SK-N-SH treated with all-trans-retinoic acid at 6 μM for 48 hours (cell line): Measurements from ENCODE around the gene LCN6.

Experiments
- ATAC-seq: fragments of 200-7000 bp; cut with Tn5 transposase; 3 replicates; pipeline ENCODE4 v1.9.1; 2020; ENCODE audit warnings: mild to moderate bottlenecking, moderate library complexity
- ARNTL ChIP-seq: fragments of 450-650 bp; formaldehyde crosslinking; IDR thresholded peaks from 2 replicates; pipeline ENCODE4 v1.5.0; 2020; ENCODE audit warnings: low read depth, mild to moderate bottlenecking, moderate library complexity, borderline replicate concordance
- ESRRG ChIP-seq: fragments of 250-450 bp; sonication (Bioruptor Pico); IDR thresholded peaks from 2 replicates; pipeline ENCODE4 v1.6.1; 2021; ENCODE audit warnings: mild to moderate bottlenecking
- GLIS3 ChIP-seq: fragments of 250-450 bp; sonication (Bioruptor Pico); IDR thresholded peaks from 2 replicates; pipeline ENCODE4 v1.5.0; 2020; ENCODE audit warnings: mild to moderate bottlenecking, moderate library complexity
- ISL1 ChIP-seq: fragments of 250-450 bp; sonication (Bioruptor Pico); IDR thresholded peaks from 2 replicates; pipeline ENCODE4 v2.1.2; 2022; ENCODE audit warnings: mild to moderate bottlenecking, moderate library complexity
- OSR1 ChIP-seq: fragments of 250-450 bp; sonication (Bioruptor Pico); IDR thresholded peaks from 2 replicates; pipeline ENCODE4 v1.8.0; 2022; ENCODE audit warnings: moderate library complexity, mild to moderate bottlenecking, inconsistent platforms
- PPARA ChIP-seq: fragments of 250-450 bp; sonication (Bioruptor Pico); IDR thresholded peaks from 2 replicates; pipeline ENCODE4 v1.5.0; 2020; ENCODE audit warnings: mild to moderate bottlenecking, borderline replicate concordance
- RARB ChIP-seq: fragments of 250-450 bp; sonication (Bioruptor Pico); IDR thresholded peaks from 2 replicates; pipeline ENCODE4 v1.8.0; 2021; ENCODE audit warnings: mild to moderate bottlenecking, moderate library complexity
- SNAI2 ChIP-seq: fragments of 250-450 bp; sonication (Bioruptor Pico); IDR thresholded peaks from 2 replicates; pipeline ENCODE4 v1.5.0; 2020; ENCODE audit warnings: mild to moderate bottlenecking, moderate library complexity
- TCF4 ChIP-seq: fragments of 250-450 bp; sonication (Bioruptor Pico); IDR thresholded peaks from 2 replicates; pipeline ENCODE4 v1.8.0; 2021; ENCODE audit warnings: mild to moderate bottlenecking, moderate library complexity, borderline replicate concordance
- TOX ChIP-seq: fragments of 250-450 bp; sonication (Bioruptor Pico); IDR thresholded peaks from 2 replicates; pipeline ENCODE4 v1.8.0; 2021; ENCODE audit warnings: mild to moderate bottlenecking, moderate library complexity, borderline replicate concordance
- ZFP3 ChIP-seq: fragments of 250-450 bp; sonication (Bioruptor Pico); IDR thresholded peaks from 2 replicates; pipeline ENCODE4 v1.5.0; 2020; ENCODE audit warnings: mild to moderate bottlenecking, moderate library complexity
- ZFP30 ChIP-seq: fragments of 450-650 bp; formaldehyde crosslinking; IDR thresholded peaks from 2 replicates; pipeline ENCODE4 v1.5.0; 2022; ENCODE audit warnings: mild to moderate bottlenecking, moderate library complexity
- ZNF565 ChIP-seq: fragments of 450-650 bp; formaldehyde crosslinking; conservative IDR thresholded peaks from 2 replicates; pipeline ENCODE4 v1.5.0; 2020; ENCODE audit warnings: low read depth, mild to moderate bottlenecking, moderate library complexity
- ZNF70 ChIP-seq: fragments of 450-650 bp; formaldehyde crosslinking; IDR thresholded peaks from 2 replicates; pipeline ENCODE4 v1.5.0; 2020; ENCODE audit warnings: mild to moderate bottlenecking, moderate library complexity
- ZNF8 ChIP-seq: fragments of 450-650 bp; formaldehyde crosslinking; IDR thresholded peaks from 2 replicates; pipeline ENCODE4 v1.5.0; 2020; ENCODE audit warnings: mild to moderate bottlenecking, moderate library complexity
- TF ChIP-seq, protein P1 (sequence below): fragments of 250-450 bp; sonication (Bioruptor Pico); IDR thresholded peaks from 2 replicates; pipeline ENCODE4 v1.8.0; 2020; ENCODE audit warnings: mild to moderate bottlenecking, moderate library complexity, borderline replicate concordance
- TF ChIP-seq, protein P2 (sequence below): fragments of 250-450 bp; sonication (Bioruptor Pico); IDR thresholded peaks from 2 replicates; pipeline ENCODE4 v1.5.0; 2020; ENCODE audit warnings: mild to moderate bottlenecking, moderate library complexity
- TF ChIP-seq, protein P3 (sequence below): fragments of 250-450 bp; sonication (Bioruptor Pico); IDR thresholded peaks from 2 replicates; pipeline ENCODE4 v1.8.0; 2021; ENCODE audit warnings: low read depth, mild to moderate bottlenecking, moderate library complexity, borderline replicate concordance
- TF ChIP-seq, protein P4 (sequence below): fragments of 250-450 bp; sonication (Bioruptor Pico); IDR thresholded peaks from 2 replicates; pipeline ENCODE4 v1.5.1; 2021; ENCODE audit warnings: mild to moderate bottlenecking, moderate library complexity
- TF ChIP-seq, protein P5 (sequence below): fragments of 250-450 bp; sonication (Bioruptor Pico); IDR thresholded peaks from 2 replicates; pipeline ENCODE4 v1.5.1; 2020; ENCODE audit warnings: low read depth, mild to moderate bottlenecking, moderate library complexity

The LCN6 gene

GRCh38 chr9:136760424-136760823, 12.1 kb upstream of the LCN6 start:
- ATAC-seq, result peak; percentile 12

GRCh38 chr9:136759436-136760325, 11.4 kb upstream of the LCN6 start:
- TF ChIP-seq ZFP3 (CRISPR knock-in tag), result no peak
- TF ChIP-seq, protein P1, sequence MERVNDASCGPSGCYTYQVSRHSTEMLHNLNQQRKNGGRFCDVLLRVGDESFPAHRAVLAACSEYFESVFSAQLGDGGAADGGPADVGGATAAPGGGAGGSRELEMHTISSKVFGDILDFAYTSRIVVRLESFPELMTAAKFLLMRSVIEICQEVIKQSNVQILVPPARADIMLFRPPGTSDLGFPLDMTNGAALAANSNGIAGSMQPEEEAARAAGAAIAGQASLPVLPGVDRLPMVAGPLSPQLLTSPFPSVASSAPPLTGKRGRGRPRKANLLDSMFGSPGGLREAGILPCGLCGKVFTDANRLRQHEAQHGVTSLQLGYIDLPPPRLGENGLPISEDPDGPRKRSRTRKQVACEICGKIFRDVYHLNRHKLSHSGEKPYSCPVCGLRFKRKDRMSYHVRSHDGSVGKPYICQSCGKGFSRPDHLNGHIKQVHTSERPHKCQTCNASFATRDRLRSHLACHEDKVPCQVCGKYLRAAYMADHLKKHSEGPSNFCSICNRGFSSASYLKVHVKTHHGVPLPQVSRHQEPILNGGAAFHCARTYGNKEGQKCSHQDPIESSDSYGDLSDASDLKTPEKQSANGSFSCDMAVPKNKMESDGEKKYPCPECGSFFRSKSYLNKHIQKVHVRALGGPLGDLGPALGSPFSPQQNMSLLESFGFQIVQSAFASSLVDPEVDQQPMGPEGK, result no peak
- TF ChIP-seq ZNF8 (CRISPR knock-in tag), result no peak
- TF ChIP-seq TCF4 (CRISPR knock-in tag), result no peak
- TF ChIP-seq PPARA (CRISPR knock-in tag), result no peak
- TF ChIP-seq RARB (CRISPR knock-in tag), result no peak
- TF ChIP-seq GLIS3 (CRISPR knock-in tag), result no peak
- TF ChIP-seq, protein P2, sequence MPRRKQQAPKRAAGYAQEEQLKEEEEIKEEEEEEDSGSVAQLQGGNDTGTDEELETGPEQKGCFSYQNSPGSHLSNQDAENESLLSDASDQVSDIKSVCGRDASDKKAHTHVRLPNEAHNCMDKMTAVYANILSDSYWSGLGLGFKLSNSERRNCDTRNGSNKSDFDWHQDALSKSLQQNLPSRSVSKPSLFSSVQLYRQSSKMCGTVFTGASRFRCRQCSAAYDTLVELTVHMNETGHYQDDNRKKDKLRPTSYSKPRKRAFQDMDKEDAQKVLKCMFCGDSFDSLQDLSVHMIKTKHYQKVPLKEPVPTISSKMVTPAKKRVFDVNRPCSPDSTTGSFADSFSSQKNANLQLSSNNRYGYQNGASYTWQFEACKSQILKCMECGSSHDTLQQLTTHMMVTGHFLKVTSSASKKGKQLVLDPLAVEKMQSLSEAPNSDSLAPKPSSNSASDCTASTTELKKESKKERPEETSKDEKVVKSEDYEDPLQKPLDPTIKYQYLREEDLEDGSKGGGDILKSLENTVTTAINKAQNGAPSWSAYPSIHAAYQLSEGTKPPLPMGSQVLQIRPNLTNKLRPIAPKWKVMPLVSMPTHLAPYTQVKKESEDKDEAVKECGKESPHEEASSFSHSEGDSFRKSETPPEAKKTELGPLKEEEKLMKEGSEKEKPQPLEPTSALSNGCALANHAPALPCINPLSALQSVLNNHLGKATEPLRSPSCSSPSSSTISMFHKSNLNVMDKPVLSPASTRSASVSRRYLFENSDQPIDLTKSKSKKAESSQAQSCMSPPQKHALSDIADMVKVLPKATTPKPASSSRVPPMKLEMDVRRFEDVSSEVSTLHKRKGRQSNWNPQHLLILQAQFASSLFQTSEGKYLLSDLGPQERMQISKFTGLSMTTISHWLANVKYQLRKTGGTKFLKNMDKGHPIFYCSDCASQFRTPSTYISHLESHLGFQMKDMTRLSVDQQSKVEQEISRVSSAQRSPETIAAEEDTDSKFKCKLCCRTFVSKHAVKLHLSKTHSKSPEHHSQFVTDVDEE, result no peak
- TF ChIP-seq, protein P3, sequence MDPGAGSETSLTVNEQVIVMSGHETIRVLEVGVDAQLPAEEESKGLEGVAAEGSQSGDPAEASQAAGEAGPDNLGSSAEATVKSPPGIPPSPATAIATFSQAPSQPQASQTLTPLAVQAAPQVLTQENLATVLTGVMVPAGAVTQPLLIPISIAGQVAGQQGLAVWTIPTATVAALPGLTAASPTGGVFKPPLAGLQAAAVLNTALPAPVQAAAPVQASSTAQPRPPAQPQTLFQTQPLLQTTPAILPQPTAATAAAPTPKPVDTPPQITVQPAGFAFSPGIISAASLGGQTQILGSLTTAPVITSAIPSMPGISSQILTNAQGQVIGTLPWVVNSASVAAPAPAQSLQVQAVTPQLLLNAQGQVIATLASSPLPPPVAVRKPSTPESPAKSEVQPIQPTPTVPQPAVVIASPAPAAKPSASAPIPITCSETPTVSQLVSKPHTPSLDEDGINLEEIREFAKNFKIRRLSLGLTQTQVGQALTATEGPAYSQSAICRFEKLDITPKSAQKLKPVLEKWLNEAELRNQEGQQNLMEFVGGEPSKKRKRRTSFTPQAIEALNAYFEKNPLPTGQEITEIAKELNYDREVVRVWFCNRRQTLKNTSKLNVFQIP (CRISPR knock-in tag), result no peak
- no peak for TF ChIP-seq SNAI2 (CRISPR knock-in tag)
- no peak for TF ChIP-seq ZFP30 (CRISPR knock-in tag)
- TF ChIP-seq, protein P4, sequence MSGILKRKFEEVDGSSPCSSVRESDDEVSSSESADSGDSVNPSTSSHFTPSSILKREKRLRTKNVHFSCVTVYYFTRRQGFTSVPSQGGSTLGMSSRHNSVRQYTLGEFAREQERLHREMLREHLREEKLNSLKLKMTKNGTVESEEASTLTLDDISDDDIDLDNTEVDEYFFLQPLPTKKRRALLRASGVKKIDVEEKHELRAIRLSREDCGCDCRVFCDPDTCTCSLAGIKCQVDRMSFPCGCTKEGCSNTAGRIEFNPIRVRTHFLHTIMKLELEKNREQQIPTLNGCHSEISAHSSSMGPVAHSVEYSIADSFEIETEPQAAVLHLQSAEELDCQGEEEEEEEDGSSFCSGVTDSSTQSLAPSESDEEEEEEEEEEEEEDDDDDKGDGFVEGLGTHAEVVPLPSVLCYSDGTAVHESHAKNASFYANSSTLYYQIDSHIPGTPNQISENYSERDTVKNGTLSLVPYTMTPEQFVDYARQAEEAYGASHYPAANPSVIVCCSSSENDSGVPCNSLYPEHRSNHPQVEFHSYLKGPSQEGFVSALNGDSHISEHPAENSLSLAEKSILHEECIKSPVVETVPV (CRISPR knock-in tag), result no peak
- TF ChIP-seq ESRRG, result no peak
- no peak for TF ChIP-seq OSR1 (CRISPR knock-in tag)
- no peak for TF ChIP-seq TOX
- ATAC-seq, result no peak

More at GRCh38 chr9:136760424-136760823, 12.1 kb upstream of the LCN6 start:
- TF ChIP-seq PPARA (CRISPR knock-in tag) (no peak), OSR1 (CRISPR knock-in tag) (no peak), TOX (no peak), ARNTL (CRISPR knock-in tag) (no peak), ZFP30 (CRISPR knock-in tag) (no peak), GLIS3 (CRISPR knock-in tag) (no peak), ZNF565 (CRISPR knock-in tag) (no peak), ZNF70 (CRISPR knock-in tag) (no peak), TCF4 (CRISPR knock-in tag) (no peak), ISL1 (CRISPR knock-in tag) (no peak), SNAI2 (CRISPR knock-in tag) (no peak)
- TF ChIP-seq, protein P2, result no peak
- TF ChIP-seq, protein P1, result no peak
- TF ChIP-seq, protein P5, sequence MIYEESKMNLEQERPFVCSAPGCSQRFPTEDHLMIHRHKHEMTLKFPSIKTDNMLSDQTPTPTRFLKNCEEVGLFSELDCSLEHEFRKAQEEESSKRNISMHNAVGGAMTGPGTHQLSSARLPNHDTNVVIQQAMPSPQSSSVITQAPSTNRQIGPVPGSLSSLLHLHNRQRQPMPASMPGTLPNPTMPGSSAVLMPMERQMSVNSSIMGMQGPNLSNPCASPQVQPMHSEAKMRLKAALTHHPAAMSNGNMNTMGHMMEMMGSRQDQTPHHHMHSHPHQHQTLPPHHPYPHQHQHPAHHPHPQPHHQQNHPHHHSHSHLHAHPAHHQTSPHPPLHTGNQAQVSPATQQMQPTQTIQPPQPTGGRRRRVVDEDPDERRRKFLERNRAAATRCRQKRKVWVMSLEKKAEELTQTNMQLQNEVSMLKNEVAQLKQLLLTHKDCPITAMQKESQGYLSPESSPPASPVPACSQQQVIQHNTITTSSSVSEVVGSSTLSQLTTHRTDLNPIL, result no peak
